A549 (cell line): ENCODE measurements around the gene P2RY8. TPM values are rescaled to one million over a fixed set of nuclear protein-coding genes. Genes with fewer than 3 reads are reported as not detected.

Experiments
- ATAC-seq, 2 experiments: fragments of 200-7000 bp in 1 of 2; fragments of >200 bp in 1 of 2; cut with Nextera tagmentation in 1 of 2; cut with Tn5 transposase in 1 of 2; 3 replicates each; pipeline versions ENCODE4 v1.8.0 to v1.9.1; 2018 to 2020; ENCODE audit warnings: mild to moderate bottlenecking in 1 of 2, moderate library complexity in 1 of 2
- CTCF ChIA-PET: fragments of 300-600 bp; sonication (Branson Sonifier 250); formaldehyde crosslinking; extraction: SDS; loops from one replicate; lab custom pipeline; 2021; ENCODE audit warnings: antibody characterized with exemption, inconsistent platforms; lab: Yijun Ruan, JAX
- POLR2A ChIA-PET: fragments of 350-600 bp; formaldehyde crosslinking; extraction: SDS; loops from one replicate; lab custom pipeline; 2021; ENCODE audit warnings: antibody characterized with exemption, inconsistent platforms; lab: Yijun Ruan, JAX
- DNase-seq, 2 experiments: peaks; one replicate each; pipeline versions ENCODE4 v3.0.0 to v3.0.0-alpha.2; 2011 to 2016; ENCODE audit warnings: low read depth in 1 of 2, low spot score in 1 of 2
- FAIRE-seq: peaks from 2 replicates; lab custom pipeline; 2011; peaks lifted over from hg19 to GRCh38; lab: Jason Lieb, UNC
- H3K27ac ChIP-seq, 2 experiments: fragments of >200 bp; sonication (Bioruptor Twin); formaldehyde crosslinking; 3 replicates each; pipeline ENCODE4 v1.5.1; 2016 to 2017
- H3K4me1 ChIP-seq: fragments of >200 bp; sonication (Bioruptor Twin); formaldehyde crosslinking; 3 replicates; pipeline ENCODE4 v1.6.1; 2016
- H3K4me2 ChIP-seq: fragments of >200 bp; sonication (Bioruptor Twin); formaldehyde crosslinking; 3 replicates; pipeline ENCODE4 v1.6.1; 2016
- H3K4me3 ChIP-seq: fragments of >200 bp; sonication (Bioruptor Twin); formaldehyde crosslinking; 3 replicates; pipeline ENCODE4 v1.5.1; 2016
- H3K9me3 ChIP-seq: fragments of >200 bp; sonication (Bioruptor Twin); formaldehyde crosslinking; 3 replicates; pipeline ENCODE4 v1.6.1; 2016
- BHLHE40 ChIP-seq: IDR thresholded peaks from 2 replicates; pipeline ENCODE4 v1.6.1; 2012; ENCODE audit warnings: low read depth, low read length, inconsistent platforms
- CBX2 ChIP-seq: fragments of 200-600 bp; sonication (generic); IDR thresholded peaks from 2 replicates; pipeline ENCODE4 v1.6.1; 2016; ENCODE audit warnings: low read depth, mild to moderate bottlenecking, borderline replicate concordance
- CBX8 ChIP-seq: fragments of 200-600 bp; sonication (generic); IDR thresholded peaks from 2 replicates; pipeline ENCODE4 v1.6.1; 2016
- CEBPB ChIP-seq, 2 experiments: fragments of >200 bp in 1 of 2; sonication (Bioruptor Twin) in 1 of 2; formaldehyde crosslinking in 1 of 2; IDR thresholded peaks; 2 replicates each; pipeline ENCODE4 v1.6.1; 2012 to 2016
- CHD2 ChIP-seq: fragments of 150-350 bp; IDR thresholded peaks from 2 replicates; pipeline ENCODE4 v1.6.1; 2014; ENCODE audit warnings: low read length; ENCODE audit not compliant: partially characterized antibody
- CTCF ChIP-seq: fragments of >200 bp; sonication (Bioruptor Twin); formaldehyde crosslinking; IDR thresholded peaks from 3 replicates; pipeline ENCODE4 v1.5.1; 2016
- EHMT2 ChIP-seq: fragments of 200-600 bp; sonication (generic); IDR thresholded peaks from 2 replicates; pipeline ENCODE4 v1.6.1; 2016; ENCODE audit warnings: antibody characterized with exemption, low read depth, mild to moderate bottlenecking, moderate library complexity
- FOXS1 ChIP-seq: fragments of 250-450 bp; sonication (Bioruptor Pico); IDR thresholded peaks from 2 replicates; pipeline ENCODE4 v1.5.0; 2020; ENCODE audit warnings: mild to moderate bottlenecking, moderate library complexity
- HDAC2 ChIP-seq: fragments of 200-600 bp; sonication (generic); IDR thresholded peaks from 2 replicates; pipeline ENCODE4 v1.6.1; 2016
- HMGXB4 ChIP-seq: fragments of 250-450 bp; sonication (Bioruptor Pico); IDR thresholded peaks from 2 replicates; pipeline ENCODE4 v1.5.0; 2021; ENCODE audit warnings: mild to moderate bottlenecking, moderate library complexity, borderline replicate concordance
- HOXA7 ChIP-seq: fragments of 250-450 bp; sonication (Bioruptor Pico); IDR thresholded peaks from 2 replicates; pipeline ENCODE4 v1.5.0; 2020; ENCODE audit warnings: mild to moderate bottlenecking, moderate library complexity
- JUNB ChIP-seq: fragments of >200 bp; sonication (Bioruptor Twin); formaldehyde crosslinking; IDR thresholded peaks from 2 replicates; pipeline ENCODE4 v1.6.1; 2016
- KDM5A ChIP-seq: fragments of 200-600 bp; sonication (generic); IDR thresholded peaks from 2 replicates; pipeline ENCODE4 v1.6.1; 2016; ENCODE audit warnings: antibody characterized with exemption, mild to moderate bottlenecking
- MAFK ChIP-seq: fragments of 450-650 bp; IDR thresholded peaks from 2 replicates; pipeline ENCODE4 v1.6.1; 2014; ENCODE audit not compliant: partially characterized antibody
- MAZ ChIP-seq: fragments of 150-350 bp; IDR thresholded peaks from 2 replicates; pipeline ENCODE4 v1.6.1; 2014; ENCODE audit warnings: antibody characterized with exemption, low read depth, low read length, borderline replicate concordance
- MYC ChIP-seq: IDR thresholded peaks from 2 replicates; pipeline ENCODE4 v1.6.1; 2012; ENCODE audit warnings: mild to moderate bottlenecking, inconsistent platforms, low read length, improper control_type of control experiment, borderline replicate concordance
- NFE2L2 ChIP-seq: fragments of 150-350 bp; conservative IDR thresholded peaks from 2 replicates; pipeline ENCODE4 v1.6.1; 2014; ENCODE audit warnings: low read length
- NPAS2 ChIP-seq: fragments of 250-450 bp; sonication (Bioruptor Pico); IDR thresholded peaks from 2 replicates; pipeline ENCODE4 v1.8.0; 2022; ENCODE audit warnings: mild to moderate bottlenecking, moderate library complexity, borderline replicate concordance
- PHF8 ChIP-seq: fragments of 200-600 bp; sonication (generic); IDR thresholded peaks from 2 replicates; pipeline ENCODE4 v1.6.1; 2016; ENCODE audit warnings: low read depth, mild to moderate bottlenecking, antibody characterized with exemption, moderate library complexity, borderline replicate concordance
- POLR2AphosphoS2 ChIP-seq: conservative IDR thresholded peaks from 2 replicates; pipeline ENCODE4 v1.6.1; 2012; ENCODE audit warnings: low read length, improper control_type of control experiment, inconsistent platforms
- RAD21 ChIP-seq, 2 experiments: fragments of >200 bp in 1 of 2; sonication (Bioruptor Twin) in 1 of 2; formaldehyde crosslinking in 1 of 2; IDR thresholded peaks in 1 of 2; conservative IDR thresholded peaks in 1 of 2; 2 replicates in 1 of 2; 3 replicates in 1 of 2; pipeline ENCODE4 v1.6.1; 2012 to 2018; ENCODE audit warnings: inconsistent platforms in 1 of 2
- RARB ChIP-seq: fragments of 250-450 bp; sonication (Bioruptor Pico); IDR thresholded peaks from 2 replicates; pipeline ENCODE4 v1.8.0; 2021; ENCODE audit warnings: mild to moderate bottlenecking, moderate library complexity
- RNF2 ChIP-seq: fragments of 200-600 bp; sonication (generic); IDR thresholded peaks from 2 replicates; pipeline ENCODE4 v1.6.1; 2016; ENCODE audit warnings: low read depth, mild to moderate bottlenecking, antibody characterized with exemption, moderate library complexity, borderline replicate concordance
- SMC3 ChIP-seq: fragments of >200 bp; sonication (Bioruptor Twin); formaldehyde crosslinking; IDR thresholded peaks from 3 replicates; pipeline ENCODE4 v1.6.1; 2018; ENCODE audit warnings: inconsistent platforms
- ZFP36 ChIP-seq: fragments of 450-650 bp; IDR thresholded peaks from 2 replicates; pipeline ENCODE4 v1.6.1; 2014; ENCODE audit warnings: borderline replicate concordance; ENCODE audit not compliant: partially characterized antibody
- WGBS: methylation state at CpG from one replicate; pipeline ENCODE4 v1.1.6; 2017; ENCODE audit errors: missing lambda C conversion rate; 5-methylcytosine and 5-hydroxymethylcytosine counted together
- polyA plus RNA-seq, 4 experiments: library from polyadenylated mRNA; depleted of rRNA in 3 of 4; stranded (reverse); fragments of >200 nt; fragmentation: RNase III in 1 of 4; extraction: RNeasy Plus Mini Kit Qiagen cat#74134 plus additional on column Dnase treatment in 1 of 4; gene quantifications; 2 replicates in 3 of 4; 3 replicates in 1 of 4; pipeline ENCODE4 v1.2.3, GENCODE V29; 2011 to 2017
- TF ChIP-seq, protein P1 (sequence below): IDR thresholded peaks from 2 replicates; pipeline ENCODE4 v1.6.1; 2012
- TF ChIP-seq, protein P2 (sequence below): fragments of 250-450 bp; sonication (Bioruptor Pico); IDR thresholded peaks from 2 replicates; pipeline ENCODE4 v1.5.0; 2020; ENCODE audit warnings: low read depth, mild to moderate bottlenecking, moderate library complexity

Gene P2RY8
- polyA plus RNA-seq, 2 of the 4 experiments (the other 2 are of a cell fraction), result not detected

DNA sequence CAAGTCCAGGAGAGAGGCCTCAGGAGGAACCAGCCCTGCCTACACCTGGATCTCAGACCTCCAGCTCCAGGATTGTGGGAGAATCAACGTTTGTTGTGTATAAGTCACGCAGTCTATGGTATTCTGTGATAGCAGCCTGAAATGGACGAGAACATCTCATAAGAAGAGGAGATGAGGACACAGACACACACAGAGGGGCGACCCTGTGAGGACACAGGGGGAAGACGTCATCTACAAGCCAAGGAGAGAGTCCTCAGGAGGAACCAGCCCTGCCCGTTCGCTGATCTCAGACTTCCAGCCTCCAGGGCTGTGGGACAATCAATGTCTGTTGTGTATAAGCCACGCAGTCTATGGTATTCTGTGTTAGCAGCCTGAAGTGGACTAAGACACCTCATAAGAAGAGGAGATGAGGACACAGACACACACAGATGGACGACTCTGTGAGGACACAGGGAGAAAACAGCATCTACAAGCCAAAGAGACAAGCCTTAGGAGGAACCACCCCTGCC, 20.3 kb downstream of the P2RY8 start (continued):
- no peak for TF ChIP-seq ZFP36

GRCh38 chrX:1511829-1512228, 25.2 kb downstream of the P2RY8 start:
- no peak for FAIRE-seq
- no peak for TF ChIP-seq EHMT2
- no peak for TF ChIP-seq RARB (CRISPR knock-in tag)
- TF ChIP-seq KDM5A, result no peak
- no peak for TF ChIP-seq NPAS2 (CRISPR knock-in tag)
- no peak for TF ChIP-seq PHF8
- no peak for TF ChIP-seq MAZ
- no peak for TF ChIP-seq SMC3
- TF ChIP-seq JUNB, result no peak
- TF ChIP-seq BHLHE40, result no peak
- TF ChIP-seq RNF2, result no peak
- TF ChIP-seq MAFK, result no peak
- TF ChIP-seq HDAC2, result no peak
- TF ChIP-seq, protein P1, sequence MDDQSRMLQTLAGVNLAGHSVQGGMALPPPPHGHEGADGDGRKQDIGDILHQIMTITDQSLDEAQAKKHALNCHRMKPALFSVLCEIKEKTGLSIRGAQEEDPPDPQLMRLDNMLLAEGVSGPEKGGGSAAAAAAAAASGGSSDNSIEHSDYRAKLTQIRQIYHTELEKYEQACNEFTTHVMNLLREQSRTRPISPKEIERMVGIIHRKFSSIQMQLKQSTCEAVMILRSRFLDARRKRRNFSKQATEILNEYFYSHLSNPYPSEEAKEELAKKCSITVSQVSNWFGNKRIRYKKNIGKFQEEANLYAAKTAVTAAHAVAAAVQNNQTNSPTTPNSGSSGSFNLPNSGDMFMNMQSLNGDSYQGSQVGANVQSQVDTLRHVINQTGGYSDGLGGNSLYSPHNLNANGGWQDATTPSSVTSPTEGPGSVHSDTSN, result no peak
- no peak for TF ChIP-seq HOXA7 (CRISPR knock-in tag)
- no peak for TF ChIP-seq RAD21 (conservative IDR thresholded peaks at IDR 0.05 in 1 of 2, IDR thresholded peaks at IDR 0.05 in 1 of 2)
- no peak for TF ChIP-seq FOXS1 (CRISPR knock-in tag)
- TF ChIP-seq CTCF, result no peak
- no peak for TF ChIP-seq CBX2
- TF ChIP-seq NFE2L2, result no peak
- no peak for TF ChIP-seq MYC
- Histone ChIP-seq H3K4me3 (no peak overlapping the region), H3K4me1 (no peaks in the 10 kb centered on the region), H3K27ac (no peak overlapping the region), H3K4me2 (no peak overlapping the region), H3K9me3 (0 out of 3 replicates have a peak, but pooled peaks cover 3% of the 10 kb centered on the region)
- 10% methylated on average over 5 of the region's 5 CpGs for WGBS
- DNase-seq, result no peak
- ATAC-seq, result no peak
- CTCF ChIA-PET, result no interaction called here
- POLR2A ChIA-PET, result no interaction called here

- no peaks in the 10 kb centered on the region for H3K4me1 ChIP-seq
- ChIA-PET POLR2A (no interaction called here), CTCF (no interaction called here)
- H3K4me2 ChIP-seq, result no peak overlapping the region
- TF ChIP-seq POLR2AphosphoS2, result no peak
- no peak for TF ChIP-seq CBX8
- TF ChIP-seq, protein P2, sequence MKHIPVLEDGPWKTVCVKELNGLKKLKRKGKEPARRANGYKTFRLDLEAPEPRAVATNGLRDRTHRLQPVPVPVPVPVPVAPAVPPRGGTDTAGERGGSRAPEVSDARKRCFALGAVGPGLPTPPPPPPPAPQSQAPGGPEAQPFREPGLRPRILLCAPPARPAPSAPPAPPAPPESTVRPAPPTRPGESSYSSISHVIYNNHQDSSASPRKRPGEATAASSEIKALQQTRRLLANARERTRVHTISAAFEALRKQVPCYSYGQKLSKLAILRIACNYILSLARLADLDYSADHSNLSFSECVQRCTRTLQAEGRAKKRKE (CRISPR knock-in tag), result no peak
- TF ChIP-seq CHD2, result no peak
- TF ChIP-seq HMGXB4 (CRISPR knock-in tag), result no peak
- no peak for TF ChIP-seq CEBPB (IDR thresholded peaks at IDR 0.05)
- FAIRE-seq (no peak), ATAC-seq (no peak), DNase-seq (no peak)
- H3K27ac ChIP-seq, result no peak overlapping the region
- H3K9me3 ChIP-seq, result 0 out of 3 replicates have a peak, but pooled peaks cover 3% of the 10 kb centered on the region
- H3K4me3 ChIP-seq, result no peak overlapping the region
- 9% methylated on average over 5 of the region's 5 CpGs for WGBS
These were observed 25.8 kb downstream of the P2RY8 start for GRCh38 chrX:1511150-1511549.
